Measurements from ENCODE around the gene NUP210L. TPM values are rescaled to one million over a fixed set of nuclear protein-coding genes. Genes with fewer than 3 reads are reported as not detected.

Gene NUP210L
- total and polyA plus RNA-seq, 2 of the 13 experiments (the other 11 are each of a cell fraction or from before 2014, with no cell fraction given): not detected

DNA sequence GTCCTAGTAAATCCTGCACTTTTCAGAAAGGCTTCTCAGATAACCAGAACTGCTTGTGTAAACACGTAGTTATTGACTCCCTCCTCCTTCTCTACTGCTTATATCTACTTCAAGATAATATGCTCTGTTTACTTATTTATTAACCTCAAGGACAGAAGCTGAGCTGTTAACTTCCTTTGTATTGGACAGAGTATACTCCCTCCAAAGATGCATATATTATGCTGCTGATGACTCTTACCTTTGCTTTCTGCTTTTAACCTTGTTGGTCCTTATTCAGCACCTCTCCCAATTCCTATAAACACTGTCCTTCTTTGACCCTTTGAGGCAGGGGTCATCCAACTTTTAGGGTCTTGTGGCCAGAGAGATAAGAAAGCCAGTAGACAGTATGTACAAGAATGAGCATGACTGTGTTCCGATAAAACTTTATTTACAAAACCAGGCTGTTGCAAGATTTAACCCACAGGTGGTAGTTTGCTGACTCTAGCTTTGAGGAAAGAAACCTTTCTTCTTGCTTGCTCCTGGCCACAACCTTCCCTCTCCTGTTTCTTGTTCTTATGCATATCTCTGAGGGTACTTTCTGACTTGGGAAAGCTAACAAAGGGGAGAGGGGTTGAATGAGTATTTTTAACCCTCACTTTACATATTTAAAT is 32.1 kb upstream of the NUP210L start (continued):
- TF ChIP-seq, protein P1, sequence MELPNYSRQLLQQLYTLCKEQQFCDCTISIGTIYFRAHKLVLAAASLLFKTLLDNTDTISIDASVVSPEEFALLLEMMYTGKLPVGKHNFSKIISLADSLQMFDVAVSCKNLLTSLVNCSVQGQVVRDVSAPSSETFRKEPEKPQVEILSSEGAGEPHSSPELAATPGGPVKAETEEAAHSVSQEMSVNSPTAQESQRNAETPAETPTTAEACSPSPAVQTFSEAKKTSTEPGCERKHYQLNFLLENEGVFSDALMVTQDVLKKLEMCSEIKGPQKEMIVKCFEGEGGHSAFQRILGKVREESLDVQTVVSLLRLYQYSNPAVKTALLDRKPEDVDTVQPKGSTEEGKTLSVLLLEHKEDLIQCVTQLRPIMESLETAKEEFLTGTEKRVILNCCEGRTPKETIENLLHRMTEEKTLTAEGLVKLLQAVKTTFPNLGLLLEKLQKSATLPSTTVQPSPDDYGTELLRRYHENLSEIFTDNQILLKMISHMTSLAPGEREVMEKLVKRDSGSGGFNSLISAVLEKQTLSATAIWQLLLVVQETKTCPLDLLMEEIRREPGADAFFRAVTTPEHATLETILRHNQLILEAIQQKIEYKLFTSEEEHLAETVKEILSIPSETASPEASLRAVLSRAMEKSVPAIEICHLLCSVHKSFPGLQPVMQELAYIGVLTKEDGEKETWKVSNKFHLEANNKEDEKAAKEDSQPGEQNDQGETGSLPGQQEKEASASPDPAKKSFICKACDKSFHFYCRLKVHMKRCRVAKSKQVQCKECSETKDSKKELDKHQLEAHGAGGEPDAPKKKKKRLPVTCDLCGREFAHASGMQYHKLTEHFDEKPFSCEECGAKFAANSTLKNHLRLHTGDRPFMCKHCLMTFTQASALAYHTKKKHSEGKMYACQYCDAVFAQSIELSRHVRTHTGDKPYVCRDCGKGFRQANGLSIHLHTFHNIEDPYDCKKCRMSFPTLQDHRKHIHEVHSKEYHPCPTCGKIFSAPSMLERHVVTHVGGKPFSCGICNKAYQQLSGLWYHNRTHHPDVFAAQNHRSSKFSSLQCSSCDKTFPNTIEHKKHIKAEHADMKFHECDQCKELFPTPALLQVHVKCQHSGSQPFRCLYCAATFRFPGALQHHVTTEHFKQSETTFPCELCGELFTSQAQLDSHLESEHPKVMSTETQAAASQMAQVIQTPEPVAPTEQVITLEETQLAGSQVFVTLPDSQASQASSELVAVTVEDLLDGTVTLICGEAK (IDR thresholded peaks at IDR 0.05): peak; percentile 94
- TF ChIP-seq, protein P1 (CRISPR knock-in tag; IDR thresholded peaks at IDR 0.05): peak; percentile 99
- TF ChIP-seq ZNF652 (CRISPR knock-in tag; IDR thresholded peaks at IDR 0.05; ENCODE audit: borderline replicate concordance, low read depth) (peak; percentile 78), ZFP36L1 (CRISPR knock-in tag; IDR thresholded peaks at IDR 0.05) (no peak), FOXA1 (IDR thresholded peaks at IDR 0.05) (no peak), FOXA1 (CRISPR knock-in tag; IDR thresholded peaks at IDR 0.05) (peak; percentile 3; the same call in 1 of the 2 replicates), GRHL1 (CRISPR knock-in tag; conservative IDR thresholded peaks at IDR 0.05) (no peak), FIP1L1 (IDR thresholded peaks at IDR 0.05; ENCODE audit: borderline replicate concordance, insufficient read depth, low read depth, low read length) (no peak), FOXA3 (CRISPR knock-in tag; IDR thresholded peaks at IDR 0.05) (peak; percentile 19; the same call in 1 of the 2 replicates), HOXA9 (CRISPR knock-in tag; IDR thresholded peaks at IDR 0.05; ENCODE audit: borderline replicate concordance) (no peak)
- TF ChIP-seq, protein P2, sequence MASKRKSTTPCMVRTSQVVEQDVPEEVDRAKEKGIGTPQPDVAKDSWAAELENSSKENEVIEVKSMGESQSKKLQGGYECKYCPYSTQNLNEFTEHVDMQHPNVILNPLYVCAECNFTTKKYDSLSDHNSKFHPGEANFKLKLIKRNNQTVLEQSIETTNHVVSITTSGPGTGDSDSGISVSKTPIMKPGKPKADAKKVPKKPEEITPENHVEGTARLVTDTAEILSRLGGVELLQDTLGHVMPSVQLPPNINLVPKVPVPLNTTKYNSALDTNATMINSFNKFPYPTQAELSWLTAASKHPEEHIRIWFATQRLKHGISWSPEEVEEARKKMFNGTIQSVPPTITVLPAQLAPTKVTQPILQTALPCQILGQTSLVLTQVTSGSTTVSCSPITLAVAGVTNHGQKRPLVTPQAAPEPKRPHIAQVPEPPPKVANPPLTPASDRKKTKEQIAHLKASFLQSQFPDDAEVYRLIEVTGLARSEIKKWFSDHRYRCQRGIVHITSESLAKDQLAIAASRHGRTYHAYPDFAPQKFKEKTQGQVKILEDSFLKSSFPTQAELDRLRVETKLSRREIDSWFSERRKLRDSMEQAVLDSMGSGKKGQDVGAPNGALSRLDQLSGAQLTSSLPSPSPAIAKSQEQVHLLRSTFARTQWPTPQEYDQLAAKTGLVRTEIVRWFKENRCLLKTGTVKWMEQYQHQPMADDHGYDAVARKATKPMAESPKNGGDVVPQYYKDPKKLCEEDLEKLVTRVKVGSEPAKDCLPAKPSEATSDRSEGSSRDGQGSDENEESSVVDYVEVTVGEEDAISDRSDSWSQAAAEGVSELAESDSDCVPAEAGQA (IDR thresholded peaks at IDR 0.05; ENCODE audit: low read depth): no peak
- TF ChIP-seq, protein P2 (CRISPR knock-in tag; IDR thresholded peaks at IDR 0.05; ENCODE audit: borderline replicate concordance): no peak

Measured in HepG2 (cell line).